Forelimb muscle (tissue), 1 donor: ENCODE measurements around the gene FBN2. TPM values are rescaled to one million over a fixed set of nuclear protein-coding genes. Genes with fewer than 3 reads are reported as not detected.
"Not testable (repeated sequence)": the region's sequence is repeated elsewhere in the genome, so short reads cannot be mapped to it uniquely, and the experiment has no call there.

Experiments used
- DNase-seq: peaks from one replicate; pipeline ENCODE4 v3.0.0-alpha.2; 2013; ENCODE audit warnings: low read depth
- polyA plus RNA-seq: library from polyadenylated mRNA; unstranded; fragments of 120-200 nt; gene quantifications from one replicate; pipeline ENCODE4 v1.2.1, GENCODE V29; 2013; ENCODE audit not compliant: insufficient read length

Gene FBN2
- polyA plus RNA-seq, 1 donor, result 41.0 TPM

DNA sequence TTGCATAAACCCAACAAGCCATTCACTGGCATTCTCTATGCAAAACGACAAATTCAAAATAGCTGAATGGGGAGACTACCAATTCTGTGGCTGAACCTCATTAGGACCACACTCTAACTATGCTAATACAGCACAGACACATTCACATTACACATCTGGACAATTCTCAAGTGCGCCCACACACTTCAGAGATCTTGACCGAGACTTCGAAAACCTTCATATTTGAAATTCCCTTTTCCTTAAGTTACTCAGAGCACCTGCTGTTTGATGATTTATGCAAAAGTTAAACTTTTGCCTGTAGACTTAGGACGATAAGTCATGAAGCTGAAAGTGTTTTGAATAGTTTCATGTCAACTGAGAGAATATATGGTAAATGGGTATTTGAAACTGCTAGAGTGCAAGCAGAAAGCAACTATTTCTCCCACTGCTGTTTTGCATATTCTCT, 111.9 kb downstream of the FBN2 start:
- no peak for DNase-seq

DNA sequence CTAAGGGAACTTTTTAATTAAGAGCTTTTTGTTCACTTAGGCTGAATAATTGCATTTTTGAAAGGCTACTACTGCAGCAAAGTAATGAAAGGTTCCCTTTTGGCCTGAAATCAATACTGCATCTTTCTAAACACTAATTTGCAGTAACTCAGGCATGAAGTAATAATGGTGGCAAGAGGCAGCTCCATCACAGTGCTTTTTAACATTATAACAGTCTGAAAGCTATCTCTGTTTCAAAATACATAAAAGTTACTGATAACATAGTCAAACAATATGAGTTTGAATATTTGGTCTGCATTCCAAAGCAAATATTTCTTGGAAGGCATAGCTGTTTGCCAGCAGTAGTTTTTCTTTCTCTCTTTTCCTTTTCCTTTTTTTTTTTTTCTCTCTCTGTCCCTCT, 113.4 kb downstream of the FBN2 start:
- no peak for DNase-seq

DNA sequence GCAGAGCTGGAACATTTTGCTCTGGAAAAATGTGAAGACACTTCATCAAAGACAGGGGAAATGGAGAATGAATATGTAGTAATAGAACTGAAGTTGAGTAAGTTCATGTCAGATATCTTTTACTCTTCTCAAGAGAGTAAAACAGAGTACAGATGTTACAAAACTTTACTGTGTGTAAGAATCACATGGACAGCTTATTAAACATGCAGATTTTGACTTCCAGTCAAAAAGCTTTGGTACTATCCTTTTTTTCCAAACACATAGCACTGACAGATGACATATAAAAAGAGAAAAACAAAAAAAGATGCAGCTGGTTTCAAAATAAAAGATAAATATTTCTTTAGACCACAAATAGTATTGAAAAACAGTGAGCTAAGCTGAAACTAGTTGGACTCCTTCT, 115.4 kb downstream of the FBN2 start:
- DNase-seq, result no peak

DNA sequence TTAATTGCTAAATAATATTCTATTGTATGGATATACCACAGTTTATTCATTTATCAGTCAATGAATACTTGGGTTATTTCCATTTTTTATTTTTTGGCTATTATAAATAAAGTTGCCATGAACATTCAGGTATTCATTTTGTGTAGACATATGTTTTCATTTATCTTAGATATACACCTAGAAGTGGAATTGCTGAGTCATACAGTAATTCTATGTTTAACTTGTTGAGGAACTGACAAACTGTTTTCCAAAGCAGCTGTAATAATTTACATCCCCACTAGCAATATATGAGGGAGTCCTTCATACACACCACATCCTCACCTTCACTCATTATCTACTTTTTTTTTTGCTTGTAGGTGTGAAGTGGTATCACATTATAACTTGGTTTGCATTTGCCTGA, 123.6 kb downstream of the FBN2 start:
- no peak for DNase-seq

DNA sequence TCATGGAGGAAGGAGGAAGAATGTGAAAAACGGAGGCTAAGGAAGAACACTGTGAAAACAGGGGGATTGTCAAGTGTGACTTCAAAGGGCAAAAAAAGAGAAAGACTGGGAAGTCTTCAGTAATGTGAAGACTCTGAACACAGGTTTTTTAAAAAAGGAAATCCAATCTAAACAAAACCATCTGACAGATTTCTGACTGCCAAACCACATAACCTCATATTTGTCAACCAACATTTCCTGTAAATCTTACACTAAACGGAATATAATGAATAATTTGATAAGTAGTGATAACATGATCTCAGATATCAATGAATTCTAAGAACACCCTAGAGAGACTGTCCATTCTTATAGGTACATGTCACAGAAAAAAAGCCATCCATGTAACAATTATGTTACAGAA, 124.7 kb downstream of the FBN2 start:
- no peak for DNase-seq

DNA sequence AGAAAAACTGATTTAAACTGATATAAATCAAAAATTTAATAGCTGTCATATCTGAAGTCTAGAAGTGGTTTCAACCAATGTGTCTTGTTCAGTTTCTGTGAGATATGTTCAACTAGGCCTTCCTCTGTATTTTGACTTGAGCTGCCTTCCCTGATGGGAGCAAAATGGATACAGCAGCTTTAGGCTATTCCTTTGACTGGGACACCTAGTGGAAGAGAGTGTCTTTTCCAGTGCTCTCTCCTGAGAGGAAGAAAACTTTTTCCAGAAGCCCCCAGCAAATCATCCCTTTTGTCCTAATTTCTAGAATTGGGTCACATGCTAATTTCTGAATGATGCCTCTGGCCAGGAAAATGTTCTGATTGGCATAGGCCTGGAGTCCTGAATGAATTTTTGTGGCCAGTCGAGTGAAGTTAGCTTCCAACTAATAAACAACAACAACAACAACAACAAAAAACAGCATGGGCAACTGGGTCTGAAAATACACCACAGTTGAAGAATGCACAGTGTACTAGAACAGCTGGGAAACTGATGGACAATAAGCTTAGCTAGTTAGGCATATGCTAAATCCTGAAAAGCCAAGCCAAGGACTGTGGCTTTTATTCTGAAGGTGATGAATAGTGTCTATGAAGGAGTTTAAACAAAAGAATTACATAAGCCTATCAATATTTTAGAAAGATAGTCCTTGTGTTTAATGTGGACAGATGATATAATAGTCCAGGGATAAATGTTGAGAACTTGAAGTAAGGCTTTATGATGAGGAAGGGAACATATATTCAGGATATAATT, 125.7 kb downstream of the FBN2 start:
- no peak for DNase-seq

DNA sequence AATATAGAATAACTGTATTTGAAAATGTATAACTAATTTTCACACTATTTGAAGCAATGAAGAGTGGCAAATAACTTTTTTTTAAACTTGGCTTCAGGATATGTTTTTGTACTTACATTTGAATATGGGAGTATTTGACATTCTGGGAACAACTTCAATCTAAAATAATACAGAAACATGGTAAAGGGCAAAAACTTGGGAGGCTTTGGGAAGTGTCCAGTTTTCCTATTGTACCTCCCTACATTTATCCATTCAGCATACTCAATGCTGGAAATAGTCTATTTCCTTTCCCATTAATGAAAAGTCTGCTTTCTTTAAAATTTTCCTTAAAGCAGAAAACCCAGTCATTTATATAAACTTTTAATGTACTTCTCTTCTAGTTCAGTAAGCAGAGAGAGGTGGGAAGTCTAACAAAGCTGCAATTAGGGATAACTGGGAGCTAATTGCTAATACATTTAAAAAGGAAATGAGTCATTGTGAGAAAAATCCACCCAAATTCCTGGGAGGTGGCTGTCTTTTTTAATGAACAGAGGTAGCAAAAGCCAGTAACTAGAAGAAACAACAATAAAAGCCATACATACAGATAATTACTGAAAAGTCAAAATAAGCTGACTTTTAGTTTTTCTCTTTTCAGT, 128.8 kb downstream of the FBN2 start:
- DNase-seq, result no peak

DNA sequence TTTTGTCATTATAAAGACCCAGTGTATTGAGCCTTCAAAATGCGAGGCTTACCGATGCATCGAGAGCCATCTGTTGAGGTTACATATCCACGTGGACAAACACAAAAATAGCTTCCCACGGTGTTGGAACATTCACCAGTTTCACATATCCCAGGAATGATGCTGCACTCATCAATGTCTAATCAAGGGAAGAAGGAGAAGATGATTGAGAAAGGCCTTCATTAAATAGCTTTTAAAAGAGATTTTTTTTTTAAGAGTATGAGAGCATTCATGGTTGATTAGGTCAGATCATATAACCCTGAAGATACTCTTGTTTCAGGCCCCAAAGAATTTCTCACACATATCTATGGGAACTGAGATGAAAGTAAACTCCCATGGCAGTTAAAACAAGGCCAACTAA, 129.4 kb downstream of the FBN2 start:
- DNase-seq, result no peak

DNA sequence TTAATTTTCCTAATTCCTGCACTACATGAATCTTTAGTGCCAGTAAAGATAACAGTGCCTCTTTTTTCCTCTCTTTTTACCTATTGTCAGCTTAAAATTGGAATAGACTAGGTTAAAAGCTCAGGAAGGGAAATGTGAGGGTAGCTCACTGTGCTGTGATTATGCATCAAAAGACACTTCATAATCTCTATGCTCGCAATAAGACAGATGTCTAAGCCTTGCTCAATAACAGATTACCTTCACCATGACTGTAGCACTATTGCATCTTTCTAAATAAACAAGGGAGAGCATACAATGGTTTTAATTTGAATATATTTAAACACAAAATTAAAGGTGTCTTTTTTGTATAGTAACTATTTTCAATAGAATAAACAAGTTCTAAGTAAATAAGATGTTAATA, 130.1 kb downstream of the FBN2 start:
- no peak for DNase-seq

DNA sequence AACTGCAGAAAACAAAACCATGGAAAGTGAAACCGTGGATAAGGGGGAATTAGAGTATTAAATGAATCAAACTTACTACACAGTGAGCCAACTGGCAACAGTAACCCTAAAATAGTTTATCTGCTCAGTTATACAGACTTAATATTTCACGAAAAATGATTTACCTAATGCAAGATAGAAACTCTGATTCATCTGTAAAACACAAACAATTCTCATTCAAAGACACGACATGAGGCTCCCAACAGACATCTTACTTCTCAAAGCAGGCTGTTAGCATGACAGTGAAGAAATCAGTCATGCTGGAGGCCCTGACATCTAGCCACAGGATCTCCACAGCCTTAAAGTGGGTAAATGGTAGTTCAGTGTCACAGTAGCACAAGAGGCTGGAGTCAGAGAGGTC, 131.2 kb downstream of the FBN2 start:
- DNase-seq, result no peak

DNA sequence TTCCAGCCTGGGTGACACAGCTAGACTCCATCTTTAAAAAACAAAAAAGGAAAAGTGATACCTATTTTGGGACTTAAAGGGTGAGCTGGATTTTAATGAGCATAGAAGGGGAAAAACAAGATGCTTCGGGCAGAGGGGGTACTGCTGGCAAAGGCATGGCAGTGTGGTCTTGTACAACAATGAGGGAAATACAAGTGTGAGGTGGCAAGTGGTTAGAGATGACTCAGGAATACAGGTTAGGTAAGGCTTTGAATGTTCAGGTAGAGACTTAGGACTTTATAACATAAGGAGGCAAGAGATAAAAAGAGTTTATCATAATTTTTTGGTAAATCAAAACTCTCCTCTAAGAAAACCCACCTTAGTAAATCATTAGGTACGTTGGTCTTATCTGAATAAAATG, 132.9 kb downstream of the FBN2 start:
- DNase-seq, result no peak

DNA sequence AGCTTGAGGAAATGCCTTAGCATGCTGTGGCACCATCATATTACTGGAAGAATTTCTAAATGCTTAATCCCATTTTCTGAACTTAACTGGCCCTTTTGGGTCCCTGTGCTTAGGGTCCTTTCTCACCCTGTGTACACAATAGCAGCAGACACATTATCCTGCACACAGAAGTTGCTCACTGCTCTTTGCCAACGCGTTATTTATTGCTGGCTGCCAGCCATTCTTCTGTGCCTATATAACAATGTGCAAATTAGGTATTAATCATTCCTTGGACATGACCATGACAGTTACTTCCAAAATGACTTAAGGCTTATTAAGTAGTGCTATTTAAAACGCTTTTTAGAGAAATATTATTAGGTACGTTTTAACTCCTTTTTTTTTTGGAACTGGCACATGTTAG, 134.7 kb downstream of the FBN2 start:
- no peak for DNase-seq

DNA sequence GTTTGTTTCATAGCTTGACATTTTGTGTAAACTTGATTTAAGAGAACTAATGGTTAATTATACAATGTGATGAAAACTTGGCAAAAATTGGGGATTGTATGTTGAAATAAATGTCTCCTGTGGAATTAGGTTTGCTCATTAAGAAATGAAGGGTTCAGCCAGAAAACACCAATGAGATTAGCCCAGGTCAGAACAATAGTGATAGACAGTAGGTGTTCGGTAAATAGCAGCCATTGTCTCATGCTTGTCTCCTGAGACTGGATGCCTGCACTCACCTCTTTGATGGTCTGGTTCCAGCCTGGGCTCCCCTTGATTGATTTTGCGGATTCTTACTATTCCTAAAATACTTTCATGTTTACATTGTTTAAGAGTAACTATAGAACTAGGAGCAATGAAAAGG, 135.5 kb downstream of the FBN2 start:
- DNase-seq, result no peak

DNA sequence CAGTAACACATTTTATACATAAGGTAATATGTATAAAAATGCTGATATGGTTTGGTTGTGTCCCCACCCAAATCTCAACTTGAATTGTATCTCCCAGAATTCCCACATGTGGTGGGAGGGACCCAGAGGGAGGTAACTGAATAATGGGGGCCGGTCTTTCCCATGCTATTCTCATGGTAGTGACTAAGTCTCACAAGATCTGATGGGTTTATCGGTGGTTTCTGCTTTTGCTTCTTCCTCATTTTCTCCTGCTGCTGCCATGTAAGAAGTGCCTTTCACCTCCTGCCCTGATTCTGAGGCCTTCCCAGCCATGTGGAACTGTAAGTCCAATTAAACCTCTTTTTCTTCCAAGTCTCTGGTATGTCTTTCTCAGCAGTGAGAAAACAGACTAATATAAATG, 137.3 kb downstream of the FBN2 start:
- DNase-seq, result not testable (repeated sequence)

DNA sequence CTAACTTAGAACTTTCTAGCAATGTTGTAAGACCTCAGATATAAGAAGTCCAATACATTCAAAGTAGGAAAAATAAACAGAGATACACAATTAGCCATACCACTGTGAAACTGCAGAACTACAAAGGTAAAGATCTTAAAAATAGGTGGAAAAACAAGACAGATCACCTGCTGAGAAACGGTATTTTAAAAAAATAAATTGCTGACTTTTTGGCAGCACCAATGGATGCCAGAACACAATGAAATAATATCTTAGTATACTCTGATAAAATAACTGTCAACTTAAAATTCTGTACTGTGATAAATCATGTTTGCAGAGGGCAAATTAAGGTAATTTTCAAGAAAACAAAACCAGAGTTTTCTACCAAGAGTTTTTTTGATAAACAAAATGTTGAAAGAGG, 138.9 kb downstream of the FBN2 start:
- DNase-seq, result no peak

DNA sequence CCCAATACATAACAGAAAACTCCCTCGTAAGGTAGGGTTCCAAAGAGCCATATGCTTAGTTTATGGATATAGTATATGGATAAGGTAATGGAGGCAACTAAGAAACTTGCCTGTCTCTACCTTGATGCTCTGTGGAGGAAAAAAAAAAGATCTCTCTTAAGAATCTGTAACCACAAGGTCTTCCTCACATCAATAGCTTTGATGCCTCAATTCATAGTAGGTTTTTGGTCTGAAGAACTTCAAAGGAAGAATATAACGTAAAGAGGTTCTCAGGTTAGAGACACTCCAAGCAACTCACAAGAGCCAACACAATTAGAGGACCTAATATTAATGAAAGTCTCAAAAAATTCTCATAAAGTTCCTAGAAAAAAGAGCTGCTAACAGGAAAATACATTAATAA, 140.2 kb downstream of the FBN2 start:
- no peak for DNase-seq

DNA sequence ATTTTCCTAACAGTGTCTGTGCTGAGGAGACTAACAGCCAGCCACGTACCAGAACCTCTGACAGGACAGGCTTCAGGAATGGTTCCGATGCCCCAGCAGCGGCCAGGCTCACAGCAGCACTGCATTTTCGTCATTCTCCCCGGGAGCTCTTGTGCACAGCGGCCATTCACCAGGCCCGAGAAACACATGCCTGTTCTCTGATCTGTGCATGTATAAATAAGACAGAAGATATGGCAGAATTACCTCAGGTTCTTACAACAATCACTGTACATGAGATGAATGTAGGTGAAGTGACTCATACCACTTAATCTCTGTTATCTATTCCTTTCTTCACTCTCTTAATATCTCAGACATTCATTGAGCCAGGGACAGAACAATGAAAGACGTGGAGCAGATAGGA, 143.0 kb downstream of the FBN2 start:
- no peak for DNase-seq

DNA sequence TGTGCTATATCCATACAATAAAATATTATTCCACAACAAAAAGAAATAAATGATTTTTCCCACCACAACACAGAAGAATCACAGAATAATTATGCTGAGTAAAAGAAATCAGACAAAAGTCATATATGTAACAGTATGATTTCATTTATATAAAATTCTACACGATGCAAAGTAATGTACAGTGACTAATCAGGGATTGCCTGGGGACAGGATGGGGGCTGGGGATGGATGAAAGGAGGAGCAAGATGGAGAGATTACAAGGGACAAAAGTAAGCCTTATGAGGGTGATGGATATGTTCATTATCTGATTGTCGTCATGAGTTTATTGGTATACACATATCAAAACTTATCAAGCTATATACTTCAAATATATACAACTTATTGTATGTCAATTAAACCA, 154.0 kb downstream of the FBN2 start:
- DNase-seq, result no peak

DNA sequence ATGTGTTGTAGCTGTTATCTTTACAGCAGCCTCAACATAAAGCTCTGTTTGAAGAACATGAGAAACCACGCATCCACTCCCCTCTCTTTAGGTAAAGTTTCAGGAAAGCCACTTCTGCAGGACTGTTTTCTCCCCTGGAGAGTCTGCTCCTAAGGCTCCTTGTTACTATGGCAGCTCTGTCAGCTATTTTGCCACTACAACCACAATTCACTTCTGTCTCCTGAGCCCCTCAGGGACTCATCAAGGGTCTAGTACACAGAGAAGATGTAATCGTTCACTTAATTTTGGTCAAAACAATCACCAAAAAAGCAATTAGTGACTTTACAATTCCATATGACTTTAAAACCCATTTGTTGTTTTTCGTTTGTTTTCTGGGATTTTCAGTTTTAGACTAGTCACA, 157.7 kb downstream of the FBN2 start:
- DNase-seq, result no peak

DNA sequence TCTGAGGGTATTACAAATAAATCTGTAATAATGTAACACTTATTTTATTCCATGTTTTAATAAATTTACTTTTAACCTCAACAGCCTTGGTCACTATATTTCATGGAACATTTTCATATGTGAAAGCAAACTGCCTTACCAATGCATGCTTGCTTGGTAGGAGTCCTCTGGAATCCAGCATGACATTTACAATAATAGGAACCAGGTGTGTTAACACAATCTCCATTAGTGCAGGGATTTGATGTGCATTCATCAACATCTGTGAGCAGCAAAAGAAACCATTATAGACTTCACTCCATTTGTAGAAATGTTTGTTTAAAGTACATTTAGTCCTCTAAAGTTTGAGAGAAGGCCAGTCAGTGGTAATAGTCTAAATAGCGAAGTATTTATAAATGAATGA, 159.4 kb downstream of the FBN2 start:
- DNase-seq, result no peak

DNA sequence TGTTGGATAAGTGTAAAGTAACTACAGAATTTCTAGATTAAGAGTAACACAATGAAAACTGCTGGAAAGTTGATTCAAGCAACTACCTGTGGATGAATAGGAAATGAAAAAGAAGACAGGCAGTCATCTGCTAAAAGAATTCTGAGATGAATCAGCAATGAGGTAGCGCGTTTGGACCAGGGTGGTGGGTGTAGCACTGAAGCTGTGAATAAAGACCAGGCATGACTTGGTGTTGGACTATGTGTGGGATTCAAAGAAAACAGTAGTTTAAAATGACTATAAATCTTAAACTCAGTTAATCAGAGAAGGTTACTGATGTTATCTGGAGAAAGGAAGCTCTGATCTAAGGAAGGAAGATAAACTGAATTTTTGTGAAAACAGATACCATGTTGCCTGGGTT, 159.8 kb downstream of the FBN2 start:
- no peak for DNase-seq

DNA sequence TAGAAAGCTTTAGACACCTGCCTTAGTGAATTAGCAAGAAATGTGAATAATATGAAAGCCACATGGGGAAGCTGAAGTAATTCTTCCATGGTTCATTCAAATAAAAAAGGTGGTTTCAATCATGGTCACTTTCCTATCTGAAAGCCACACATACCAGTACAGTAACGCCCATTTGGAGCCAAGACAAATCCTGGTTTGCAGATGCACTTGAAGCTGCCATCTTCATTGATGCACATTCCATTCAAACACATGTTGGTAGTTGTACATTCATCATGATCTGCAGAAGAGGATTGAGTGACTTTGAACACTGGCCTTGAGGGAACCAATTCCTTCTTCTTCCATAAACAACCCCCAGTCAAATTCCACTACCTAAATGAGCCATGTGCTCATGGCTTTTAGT, 161.5 kb downstream of the FBN2 start:
- DNase-seq, result no peak

DNA sequence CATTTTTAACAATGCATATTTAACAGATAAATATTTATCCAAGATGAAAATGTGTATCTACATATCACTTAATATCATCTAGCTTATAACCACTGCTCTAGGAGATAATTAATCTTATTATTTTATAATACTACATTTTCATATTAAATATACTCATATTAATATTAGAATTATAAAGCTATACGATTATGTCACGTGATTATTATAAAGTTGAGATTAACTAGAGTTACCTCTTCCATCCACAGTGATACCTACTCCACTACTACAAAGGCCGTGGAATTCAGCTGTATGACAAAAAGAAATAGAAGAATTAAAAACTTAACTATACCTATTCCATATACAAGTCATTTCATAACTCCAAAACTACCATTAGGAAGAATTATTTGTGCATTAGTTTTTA, 171.9 kb downstream of the FBN2 start:
- no peak for DNase-seq

DNA sequence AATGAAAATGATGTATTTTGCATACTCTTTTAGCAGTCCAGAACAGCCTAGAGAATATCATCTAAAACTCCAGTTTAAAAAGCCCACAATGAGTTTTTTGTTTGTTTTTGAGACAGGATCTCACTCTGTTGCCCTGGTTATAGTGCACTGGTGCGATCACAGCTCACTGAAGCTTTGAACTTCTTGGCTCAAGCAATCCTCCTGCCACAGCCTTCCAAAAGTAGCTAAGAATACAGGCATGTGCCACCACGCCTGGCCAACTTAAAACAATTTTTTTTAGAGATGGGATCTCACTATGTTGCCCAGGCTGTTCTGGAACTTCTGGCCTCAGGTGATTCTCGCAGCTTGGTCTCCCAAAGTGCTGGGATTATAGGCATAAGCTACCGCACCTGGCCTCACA, 175.7 kb downstream of the FBN2 start:
- DNase-seq, result no peak
